ENCODE results near the gene EIF2S2.

Gene EIF2S2

DNA sequence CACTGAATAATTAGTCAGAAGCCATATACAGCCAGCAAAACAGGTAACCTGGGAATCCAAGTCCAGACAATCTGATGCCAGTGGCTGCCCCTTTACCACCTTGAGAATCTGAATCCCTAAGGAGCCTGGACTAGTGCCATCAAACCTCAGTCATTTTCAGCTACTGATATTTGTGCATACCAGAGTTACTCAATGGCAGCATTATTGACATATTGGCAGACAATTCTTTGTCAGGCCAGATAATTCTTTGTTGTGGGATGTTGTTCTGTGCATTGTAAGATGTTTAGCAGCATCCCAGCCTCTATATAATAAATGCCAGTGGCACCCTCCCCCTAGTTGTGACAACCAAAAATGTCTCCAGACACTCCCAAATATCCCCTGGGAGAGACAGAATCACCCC is 3.2 kb upstream of the EIF2S2 start:
- DNase-seq: no peak

DNA sequence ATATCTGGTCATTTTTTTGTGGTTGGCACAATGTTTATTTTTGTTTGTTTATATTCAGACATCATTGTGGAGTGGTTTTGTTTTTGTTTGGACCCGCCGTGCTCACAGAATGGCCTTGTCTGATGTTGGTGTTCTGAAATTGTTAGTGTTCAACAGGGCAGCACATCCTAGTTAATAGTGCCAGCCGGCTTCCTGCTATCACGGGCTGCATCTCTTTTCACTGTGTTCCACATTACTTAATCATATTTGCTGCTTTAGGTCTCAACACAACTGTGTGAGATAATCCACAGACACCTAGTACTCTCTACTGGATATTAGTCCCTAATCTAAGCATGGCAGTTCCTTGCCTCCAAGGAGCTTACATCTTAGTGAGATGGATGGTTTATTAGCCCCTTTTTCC is 2.8 kb upstream of the EIF2S2 start:
- no peak for DNase-seq

DNA sequence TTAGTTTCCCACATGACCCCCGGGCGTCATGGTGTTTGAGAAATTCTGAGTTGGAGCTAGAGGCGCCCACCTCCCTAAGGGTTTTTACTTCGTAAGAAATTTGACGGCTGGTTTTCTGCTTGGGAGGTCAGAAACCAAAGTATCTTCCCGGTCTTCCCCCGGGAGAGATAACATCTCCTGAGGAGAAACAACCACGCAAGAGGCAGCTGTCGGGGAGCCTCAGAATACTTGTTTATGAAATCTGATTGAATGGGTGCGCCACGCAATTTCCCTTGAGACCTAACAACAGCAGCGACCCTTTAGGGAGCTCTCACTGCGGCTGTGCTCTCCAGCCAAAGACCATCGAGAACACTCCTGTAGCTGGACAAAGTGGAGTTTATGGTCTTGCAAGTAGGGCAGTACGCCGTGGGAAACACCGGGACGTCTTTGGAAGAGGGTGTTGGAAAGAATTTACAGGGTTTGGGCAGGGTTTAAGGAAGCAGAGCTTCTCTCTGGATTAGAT is 608 bp upstream of the EIF2S2 start:
- no peak for DNase-seq

DNA sequence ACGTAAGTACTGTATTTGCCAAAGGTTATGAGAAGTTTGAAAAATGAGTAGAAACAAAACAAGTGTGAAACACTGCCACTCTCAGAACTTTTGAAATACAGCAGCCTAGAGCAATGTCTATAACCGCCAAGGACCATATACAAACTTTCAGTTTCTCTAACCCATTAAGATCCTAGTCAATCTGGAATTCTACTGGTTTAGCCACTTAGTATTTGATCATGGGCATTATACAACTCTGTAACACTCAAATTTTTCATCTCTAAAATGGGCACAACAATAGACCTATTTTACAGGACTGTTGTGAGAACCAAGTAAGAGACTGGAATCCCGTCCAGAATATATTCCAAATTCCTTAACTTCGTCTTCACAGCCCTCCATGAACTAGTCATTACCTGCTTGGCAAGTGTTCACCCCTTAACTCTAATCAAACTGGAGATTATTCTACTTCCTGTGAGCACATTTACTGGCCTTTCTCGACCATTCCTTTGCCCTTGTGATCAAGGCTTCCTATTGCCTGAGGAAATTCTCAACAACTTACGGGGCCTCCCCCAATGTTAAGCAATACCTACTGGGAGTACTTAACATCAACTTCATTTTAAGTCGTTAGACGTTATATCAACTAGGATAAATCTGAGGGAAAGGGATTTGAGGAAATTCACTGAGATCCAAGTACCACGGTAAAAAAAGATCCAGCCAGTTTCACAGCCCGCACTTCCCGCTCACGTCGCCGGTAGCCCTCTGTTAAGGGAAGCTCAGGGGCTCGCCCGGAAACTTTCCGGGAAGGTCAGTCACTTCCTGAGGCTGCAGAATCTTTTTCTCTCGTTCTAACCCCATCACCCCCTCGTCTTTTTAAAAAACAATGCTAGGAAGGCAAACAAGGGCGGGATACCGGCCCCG is 1.1 kb downstream of the EIF2S2 start:
- no peak for DNase-seq

DNA sequence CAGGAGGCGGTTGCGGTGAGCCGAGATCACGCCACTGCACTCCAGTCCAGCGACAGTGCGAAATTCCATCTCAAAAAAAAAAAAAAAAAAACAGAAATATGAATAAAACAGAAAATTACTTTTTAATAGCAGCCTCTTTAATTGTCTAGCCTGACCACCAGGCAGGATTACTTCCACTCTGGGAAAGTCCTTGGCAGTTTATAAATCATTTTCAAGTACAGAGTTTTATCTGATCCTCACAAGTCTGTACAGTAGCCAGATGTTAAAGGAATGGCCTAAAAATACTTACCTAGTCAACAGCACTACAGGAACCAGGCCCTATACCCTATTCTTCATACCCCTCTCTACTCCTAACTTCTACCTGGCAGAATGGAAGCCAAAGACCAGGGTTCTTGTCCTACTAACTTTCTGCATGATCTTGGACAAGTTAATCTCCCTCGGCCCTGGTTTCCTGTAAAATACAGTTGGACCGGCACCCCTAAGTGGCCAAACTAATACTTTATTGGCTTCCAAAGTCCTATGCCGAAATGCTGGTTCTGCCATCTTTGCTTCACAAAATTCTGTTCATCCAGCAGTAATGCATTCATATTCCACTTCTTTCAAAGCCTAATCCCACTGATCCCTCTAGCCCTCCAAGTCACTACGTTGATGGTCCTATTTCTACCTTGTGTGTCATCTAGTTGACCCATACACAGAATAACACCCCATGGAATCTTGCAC is 1.9 kb downstream of the EIF2S2 start:
- no peak for DNase-seq

DNA sequence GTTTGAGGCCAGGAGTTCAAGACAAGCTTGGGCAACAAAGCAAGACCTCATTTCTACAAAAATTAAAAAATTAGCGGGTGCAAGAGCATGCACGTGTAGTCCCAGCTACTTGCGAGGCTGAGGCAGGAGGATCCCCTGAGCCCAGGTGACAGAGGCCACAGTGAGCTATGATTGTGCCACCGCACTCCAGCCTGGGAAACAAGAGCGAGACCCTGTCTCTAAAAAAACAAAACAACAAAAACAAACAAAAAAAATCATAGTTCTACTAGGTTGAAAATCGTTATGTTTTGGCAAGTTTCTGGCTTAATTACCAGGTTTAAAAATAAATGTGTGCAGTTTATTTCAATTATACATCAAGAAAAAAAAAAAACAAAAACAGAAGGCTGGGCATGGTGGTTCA is 2.6 kb downstream of the EIF2S2 start:
- no peak for DNase-seq

DNA sequence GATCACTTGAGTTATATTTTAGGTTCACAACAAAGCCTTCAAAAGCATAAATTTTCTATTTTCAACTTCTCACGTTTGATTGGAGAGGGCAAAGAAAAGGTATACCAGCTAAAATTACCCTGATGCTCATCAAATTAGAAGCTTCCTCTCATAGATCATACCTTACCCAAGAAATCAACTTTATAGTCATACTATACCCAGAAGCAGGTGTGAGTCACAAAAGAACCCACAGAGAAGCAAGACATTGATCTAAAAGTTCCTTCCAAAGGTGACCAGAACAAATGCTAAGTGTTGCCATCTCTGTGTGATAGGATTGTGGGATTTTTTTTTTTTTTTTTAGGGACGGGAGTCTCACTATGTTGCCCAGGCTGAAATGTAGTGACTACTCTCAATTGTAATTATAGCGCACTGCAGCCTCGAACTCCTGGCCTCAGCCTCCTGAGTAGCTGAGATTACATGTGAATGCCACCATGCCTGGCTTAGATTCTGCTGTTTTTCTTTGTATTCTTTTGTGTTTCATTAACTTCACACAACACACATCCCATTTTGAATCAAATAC is 3.3 kb downstream of the EIF2S2 start:
- no peak for DNase-seq

DNA sequence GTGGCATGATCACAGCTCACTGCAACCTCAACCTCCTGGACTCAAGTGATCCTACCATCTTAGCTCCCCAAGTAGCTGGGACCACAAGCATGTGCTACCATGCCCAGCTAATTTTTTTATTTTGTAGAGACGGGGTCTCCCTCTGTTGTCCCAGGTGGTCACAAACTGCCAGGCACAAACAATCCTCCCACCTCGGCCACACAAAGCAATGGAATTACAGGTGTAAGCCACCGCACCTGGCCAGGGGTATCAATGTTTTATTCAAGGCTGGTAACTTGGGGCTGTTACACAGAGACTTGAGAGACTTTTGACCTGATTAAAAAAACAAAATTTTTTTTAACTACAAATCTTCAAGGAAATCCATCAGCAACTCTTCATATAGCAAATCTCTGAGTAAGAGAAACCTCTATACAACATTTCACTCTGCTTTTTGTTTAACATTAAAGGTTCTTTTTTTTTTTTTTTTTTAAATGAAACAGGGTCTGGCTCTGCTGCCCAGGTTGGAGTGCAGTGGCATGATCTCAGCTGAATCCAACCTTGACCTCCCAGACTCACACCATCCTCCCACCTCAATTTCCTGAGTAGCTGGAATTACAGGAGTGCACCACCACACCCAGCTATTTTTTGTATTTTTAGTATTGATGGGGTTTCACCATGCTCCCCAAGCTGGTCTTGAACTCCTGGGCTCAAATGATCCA is 5.9 kb downstream of the EIF2S2 start:
- DNase-seq: no peak

DNA sequence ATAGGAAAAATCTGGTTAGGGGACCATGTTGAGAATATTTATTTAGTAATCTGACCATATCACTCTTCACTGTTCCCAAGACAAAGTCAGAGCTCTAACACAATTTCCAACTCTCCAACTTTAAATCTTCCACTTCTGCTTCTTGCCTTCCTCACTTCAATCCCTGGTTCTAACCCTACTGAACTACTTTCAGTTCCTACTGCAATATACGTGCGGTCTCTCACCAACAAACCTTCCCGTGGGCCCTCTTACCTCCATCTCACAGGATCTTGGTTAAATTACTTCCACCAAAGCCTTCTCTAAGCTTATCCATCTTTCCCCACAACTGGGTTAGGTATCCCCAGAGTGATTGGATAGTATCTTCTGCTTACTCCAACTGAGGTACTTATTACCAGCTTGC is 8.0 kb downstream of the EIF2S2 start:
- no peak for DNase-seq

DNA sequence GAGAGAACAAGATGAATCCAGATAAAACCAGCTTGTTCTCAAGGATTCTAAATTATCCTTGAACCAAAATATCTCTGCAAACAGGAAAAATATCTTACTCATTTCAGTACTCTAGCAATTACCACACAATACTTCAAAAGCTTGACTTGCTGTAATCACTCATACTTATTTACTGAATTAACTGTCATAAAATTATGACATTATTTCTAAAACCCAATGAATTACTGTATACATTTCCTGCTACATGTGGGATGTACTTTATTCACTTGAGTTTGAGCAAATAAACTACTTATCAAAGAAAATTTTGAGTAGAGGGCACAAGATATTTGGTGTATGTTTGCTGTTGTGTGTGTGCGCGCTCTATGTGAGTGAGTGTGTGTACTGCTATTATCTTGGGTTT is 9.7 kb downstream of the EIF2S2 start:
- no peak for DNase-seq

DNA sequence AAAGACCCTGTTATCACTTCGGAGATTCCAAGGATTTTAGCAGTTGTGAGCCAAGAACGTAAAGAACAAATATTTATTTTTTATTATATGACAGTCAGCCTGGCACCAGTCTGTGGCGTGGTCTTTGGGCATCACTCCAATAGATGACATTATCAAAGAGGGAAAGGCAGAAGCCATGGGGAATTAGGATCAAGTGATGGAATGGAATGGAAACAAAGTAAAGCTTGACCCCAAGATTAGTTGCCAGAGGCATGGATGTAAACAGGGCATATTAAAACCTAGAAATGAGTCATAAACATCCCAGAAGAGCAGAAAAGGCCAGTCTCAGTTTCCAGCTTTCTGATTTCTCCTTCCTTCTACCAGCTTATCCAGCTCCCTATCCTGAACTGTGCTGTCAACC is 11.5 kb downstream of the EIF2S2 start:
- no peak for DNase-seq

DNA sequence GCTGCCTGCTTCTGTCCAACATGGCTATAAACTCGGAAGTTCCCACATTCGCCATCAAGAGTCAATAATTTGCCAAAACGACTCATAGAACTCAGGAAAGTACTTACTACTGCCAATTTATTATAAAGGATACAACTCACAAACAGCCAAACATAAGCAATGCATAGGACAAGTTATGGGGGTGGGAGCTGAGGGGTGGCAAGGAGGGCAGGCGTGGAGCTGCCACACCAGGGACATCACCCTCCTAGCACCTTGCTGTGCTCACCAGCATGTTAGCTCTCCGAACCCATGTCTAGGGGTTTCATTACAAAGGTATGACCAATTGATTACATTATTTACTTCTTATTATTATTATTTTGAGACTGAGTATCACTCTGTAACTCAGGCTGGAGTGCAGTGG is 12.4 kb downstream of the EIF2S2 start:
- DNase-seq: no peak

DNA sequence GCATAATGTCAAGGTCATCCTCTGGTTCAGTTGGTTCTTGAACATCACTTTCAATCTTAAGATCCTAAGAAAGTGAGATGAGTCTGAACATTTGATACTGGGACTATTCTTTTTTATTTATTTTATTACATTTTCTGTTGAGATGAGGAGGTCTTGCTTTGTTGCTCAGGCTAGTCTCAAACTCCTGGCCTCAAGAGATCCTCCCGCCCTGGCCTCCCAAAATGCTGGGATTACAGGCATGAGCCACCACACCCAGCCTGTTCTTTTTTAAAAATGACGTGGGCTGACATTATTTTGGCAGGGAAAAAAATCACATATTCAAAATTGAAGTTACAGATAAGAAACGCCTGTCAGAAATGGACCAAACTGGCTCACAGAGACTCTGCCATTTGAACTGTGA is 13.5 kb downstream of the EIF2S2 start:
- DNase-seq: no peak

DNA sequence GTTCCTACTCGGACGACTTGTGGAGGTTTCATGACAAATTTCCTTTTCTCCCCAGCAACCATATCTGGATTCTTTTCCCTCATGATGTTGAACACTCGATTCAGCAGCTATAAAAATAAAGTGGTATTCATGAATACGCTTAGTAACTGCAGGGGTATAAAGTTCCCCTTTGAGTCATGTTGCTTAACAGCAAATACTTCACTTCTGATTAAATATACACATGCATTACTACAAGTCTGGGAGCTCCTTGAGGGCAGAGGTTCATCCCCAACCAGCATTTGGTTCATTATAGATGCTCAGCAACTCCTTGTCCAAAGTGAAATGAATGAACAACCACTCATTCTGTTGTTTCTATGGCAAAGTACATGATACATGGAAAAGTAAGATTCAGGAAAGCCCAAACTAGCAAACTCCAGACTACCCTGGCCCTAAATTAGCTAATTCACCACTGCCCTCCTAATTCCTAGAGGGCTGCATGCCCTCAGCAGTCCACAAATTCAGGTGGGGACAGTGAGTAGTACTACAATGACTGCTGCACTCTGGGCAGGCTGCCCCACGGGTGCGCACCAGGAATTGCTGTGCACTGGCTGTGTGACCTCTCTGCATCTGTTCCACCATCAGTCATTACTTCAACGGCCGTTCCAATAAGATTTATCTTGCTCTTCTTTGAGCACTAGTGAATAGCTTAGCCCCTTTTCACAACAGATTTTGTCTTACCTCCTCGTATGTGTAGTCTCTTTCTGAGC is 15.2 kb downstream of the EIF2S2 start:
- DNase-seq: no peak

DNA sequence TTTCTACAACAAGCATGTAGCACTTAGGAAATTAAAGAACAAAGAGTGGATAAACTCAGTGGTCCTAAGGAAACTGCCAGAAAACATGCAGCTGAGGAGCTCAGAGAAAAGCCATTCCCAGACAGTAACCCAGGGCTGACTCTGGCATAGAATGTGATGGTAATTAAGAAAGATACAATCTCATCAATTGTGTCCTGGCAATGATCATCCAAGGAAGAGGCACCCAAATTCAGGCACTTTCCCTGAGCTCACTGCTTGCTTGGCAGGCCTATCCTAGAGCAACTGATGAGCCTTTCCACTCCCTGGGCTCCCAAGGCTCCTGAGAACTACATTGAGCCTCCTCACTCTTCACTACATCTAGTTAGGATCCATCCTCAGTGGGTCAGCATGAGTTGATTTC is 16.2 kb downstream of the EIF2S2 start:
- DNase-seq: no peak

DNA sequence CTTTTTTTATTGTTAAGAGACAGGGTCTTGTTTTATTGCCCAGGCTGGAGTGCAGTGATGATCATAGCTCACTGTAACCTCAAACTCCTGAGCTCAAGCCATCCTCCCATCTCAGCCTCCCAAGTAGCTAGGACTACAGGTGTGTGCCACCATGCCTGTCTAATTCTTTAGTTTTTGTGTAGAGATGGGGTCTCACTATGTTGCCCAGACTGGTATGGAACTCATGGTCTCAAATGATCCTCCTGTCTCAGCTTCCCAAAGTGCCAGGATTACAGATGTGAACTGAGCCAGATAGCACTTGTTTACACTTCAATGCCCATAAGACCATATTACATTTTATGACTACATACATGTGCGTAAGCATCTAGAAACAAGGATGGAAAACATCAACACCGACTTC is 18.1 kb downstream of the EIF2S2 start:
- no peak for DNase-seq

DNA sequence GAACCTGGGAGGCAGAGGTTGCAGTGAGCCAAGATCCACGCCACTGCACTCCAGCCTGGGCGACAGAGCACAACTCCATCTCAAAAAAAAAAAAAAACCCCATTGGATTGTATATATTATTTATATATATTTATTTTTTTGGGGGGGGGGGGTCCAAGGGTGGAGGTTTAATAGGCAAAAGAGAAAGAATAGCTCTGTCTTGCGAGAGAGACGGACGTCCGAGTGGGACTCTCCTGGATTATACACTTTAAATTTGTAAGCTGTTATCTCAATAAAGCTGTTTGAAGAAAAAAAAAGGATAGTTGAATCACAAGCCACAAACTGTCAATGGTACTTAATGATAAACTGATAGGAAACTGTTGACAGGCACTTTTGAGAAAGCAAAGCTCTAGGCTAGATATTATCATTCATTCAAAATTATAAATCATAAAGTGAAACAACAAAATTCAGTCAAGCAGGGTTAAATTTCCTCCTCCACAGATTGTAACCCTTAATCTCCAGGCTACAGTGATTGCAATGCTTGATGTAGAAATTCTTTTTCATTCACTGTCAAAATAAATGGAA is 20.3 kb downstream of the EIF2S2 start:
- DNase-seq: no peak

DNA sequence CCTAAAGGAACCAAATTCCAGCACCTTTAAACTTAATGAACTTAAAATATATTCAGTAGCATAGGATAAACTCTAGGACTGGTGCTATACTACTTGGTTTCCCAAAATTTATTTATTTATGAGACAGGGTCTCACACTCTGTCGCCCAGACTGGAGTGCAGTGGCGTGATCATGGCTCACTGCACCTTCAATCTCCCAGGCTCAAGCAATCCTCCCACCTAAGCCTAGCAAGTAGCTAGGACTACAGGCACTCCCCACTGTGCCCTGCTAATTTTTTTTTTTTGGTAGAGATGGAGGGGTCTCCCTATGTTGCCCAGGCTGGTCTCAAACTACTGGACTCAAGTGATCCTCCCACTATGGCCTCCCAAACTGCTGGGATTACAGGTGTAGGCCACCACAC is 21.4 kb downstream of the EIF2S2 start:
- no peak for DNase-seq

DNA sequence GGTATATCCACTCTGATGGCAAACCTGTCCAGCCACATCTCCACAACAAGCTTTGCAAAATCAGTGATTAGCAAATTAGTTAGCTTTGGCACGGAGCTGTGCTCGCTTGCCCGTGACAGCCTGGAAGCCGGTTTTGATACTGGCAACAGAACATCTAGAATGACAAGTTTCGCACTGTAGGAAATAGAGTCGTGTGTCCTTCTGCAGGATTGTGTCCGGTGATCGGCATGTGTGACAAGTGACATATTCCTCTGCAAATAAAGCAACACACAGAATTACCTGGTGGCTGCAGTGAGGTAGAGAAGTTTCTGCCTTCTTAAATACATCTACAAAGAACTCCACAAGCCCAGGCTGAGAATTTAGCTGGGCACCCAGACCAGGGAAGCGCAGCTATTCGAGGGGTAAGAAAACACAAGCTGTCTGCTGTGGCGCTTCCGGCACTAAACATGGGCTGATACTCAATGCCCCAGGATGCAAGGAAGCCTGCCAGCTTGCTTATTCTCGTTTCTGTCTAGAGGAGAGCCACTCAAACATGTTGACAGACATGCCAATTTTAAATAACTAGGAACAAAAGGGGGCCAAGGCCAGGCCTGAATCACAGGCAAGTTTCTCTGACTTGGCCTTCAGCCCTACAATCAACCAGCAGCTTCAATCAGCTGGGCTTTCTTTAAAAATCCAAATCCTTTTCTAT is 22.2 kb downstream of the EIF2S2 start:
- DNase-seq: peak; percentile 48 to 86

DNA sequence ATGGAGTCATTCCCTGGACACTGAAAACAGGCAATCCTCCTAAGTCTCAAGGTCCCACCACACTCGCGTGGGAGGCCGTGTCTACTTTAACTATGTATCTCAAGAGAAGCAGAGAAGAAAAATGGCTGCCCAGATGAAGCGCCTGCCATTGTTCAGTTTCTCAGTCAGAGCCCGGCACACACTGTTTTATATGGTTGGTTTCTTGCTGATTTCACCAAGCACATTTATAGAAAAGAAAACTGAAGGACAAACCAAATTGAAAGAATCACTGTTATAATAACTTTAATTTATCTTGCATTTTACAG is 22.9 kb downstream of the EIF2S2 start:
- DNase-seq: no peak

DNA sequence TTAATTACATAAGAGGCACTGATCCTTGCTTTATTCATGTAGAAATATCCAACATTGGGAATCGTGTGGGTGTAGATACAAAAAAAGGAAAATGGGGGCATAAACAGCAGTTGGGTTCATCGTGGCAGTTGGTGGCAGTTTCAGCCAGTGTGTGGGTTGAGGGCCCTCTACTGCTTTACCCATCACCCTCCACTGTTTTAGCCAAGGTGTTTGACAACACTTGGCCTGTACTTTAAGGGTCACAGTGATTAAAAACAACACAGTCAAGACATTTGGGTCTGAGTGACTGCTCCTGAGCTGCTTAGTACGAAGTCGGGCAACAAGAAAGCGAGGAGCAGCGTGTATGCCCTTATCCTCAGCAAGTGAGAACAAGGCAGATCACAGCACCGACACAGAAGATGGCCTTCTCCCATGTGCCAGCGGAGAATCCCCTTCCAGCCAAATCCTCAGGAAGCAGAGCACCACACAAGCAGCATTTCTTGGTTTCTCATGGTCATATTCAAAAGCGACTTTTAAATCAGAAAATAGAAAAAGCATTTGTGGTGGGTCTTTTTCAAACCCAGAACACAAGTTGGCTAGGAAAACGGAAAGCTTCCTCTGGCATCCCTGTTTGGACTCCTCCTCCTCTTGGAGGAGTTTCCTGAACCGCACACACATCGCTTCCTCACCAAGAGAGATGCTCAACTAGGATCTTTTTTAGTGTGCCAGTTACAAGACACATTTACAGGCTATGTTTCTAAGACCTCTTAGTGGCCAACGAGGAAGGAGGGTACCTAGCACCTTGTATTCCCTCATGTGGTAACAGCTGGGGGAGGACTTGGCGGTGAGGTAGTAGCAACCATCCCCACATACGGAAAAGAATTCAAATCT is 23.5 kb downstream of the EIF2S2 start:
- DNase-seq: no peak

Data from NCI-H446 (cell line).